GM12892 (cell line): ENCODE results near the gene ROBO4.

Source experiments
- DNase-seq: peaks from one replicate; pipeline ENCODE4 v3.0.0; 2011; ENCODE audit not compliant: insufficient read length
- FAIRE-seq: peaks from 2 replicates; lab custom pipeline; 2011; peaks lifted over from hg19 to GRCh38; lab: Jason Lieb, UNC
- POLR2A ChIP-seq: IDR thresholded peaks from 2 replicates; pipeline ENCODE4 v1.6.1; 2011; ENCODE audit warnings: low read depth, low read length, control low read depth
- POLR2AphosphoS5 ChIP-seq: IDR thresholded peaks from 2 replicates; pipeline ENCODE4 v1.6.1; 2011; ENCODE audit warnings: low read depth, low read length, control low read depth
- TAF1 ChIP-seq: IDR thresholded peaks from 2 replicates; pipeline ENCODE4 v1.6.1; 2011; ENCODE audit warnings: low read depth, mild to moderate bottlenecking, control low read depth, low read length, borderline replicate concordance

The ROBO4 gene

DNA sequence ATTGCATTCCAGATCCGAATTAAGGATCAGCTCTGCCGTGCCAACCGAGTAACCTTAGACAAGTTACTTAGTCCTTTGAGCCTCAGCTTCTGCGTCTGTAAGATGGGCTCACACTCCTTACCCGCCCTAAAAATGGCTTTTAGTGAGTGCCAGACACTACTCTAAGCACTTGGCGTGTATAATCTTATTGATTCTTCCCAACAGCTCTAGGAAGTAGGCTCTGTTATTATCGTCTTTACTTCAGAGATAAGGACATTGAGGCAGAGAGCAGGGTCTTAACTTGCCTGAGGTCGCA, 54.1 kb downstream of the ROBO4 start:
- DNase-seq = no peak
- TF ChIP-seq TAF1 (no peak), POLR2A (no peak), POLR2AphosphoS5 (no peak)
- FAIRE-seq = peak; percentile 73

DNA sequence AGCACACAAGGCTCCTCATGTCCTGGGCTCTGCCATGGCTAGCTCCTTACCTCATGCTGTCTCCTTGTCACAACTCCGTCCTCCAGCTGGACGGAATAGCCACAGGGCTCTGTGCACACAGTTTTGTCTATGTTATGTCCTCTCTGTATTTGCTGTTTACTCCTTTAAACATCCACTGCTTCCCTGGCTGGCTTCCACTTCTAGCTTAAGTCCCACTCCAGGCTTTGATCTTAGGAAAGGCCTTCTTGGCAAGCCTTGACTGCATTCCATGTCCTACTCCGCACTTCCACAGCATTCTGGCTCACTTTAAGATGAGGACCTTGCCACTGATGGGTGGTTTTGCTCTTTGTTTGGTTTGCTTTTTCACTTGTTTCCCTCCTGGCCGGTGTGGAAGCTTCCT, 55.4 kb downstream of the ROBO4 start:
- FAIRE-seq = no peak
- no peak for TF ChIP-seq POLR2AphosphoS5
- TF ChIP-seq POLR2A = no peak
- no peak for TF ChIP-seq TAF1
- no peak for DNase-seq

DNA sequence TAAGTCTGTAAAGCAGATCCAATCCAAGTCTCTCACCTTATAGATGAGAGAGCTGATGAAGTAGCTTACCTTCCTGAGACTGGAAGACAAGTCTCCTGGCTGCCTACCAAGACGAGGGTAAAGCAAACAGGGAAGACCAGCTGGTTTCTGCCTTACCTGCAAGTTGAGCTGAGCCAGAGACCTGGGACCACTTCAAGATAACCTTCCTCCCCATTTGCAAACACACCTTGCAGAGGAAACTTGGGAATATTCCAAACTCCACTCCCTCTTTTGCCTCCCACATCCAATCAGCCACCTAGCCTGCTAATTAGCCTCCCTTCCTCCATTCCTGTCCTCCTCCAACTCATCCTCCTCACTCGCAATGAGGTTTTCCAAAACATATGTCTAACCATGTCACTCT, 55.8 kb downstream of the ROBO4 start:
- DNase-seq (no peak), FAIRE-seq (no peak)
- TF ChIP-seq POLR2A (no peak), TAF1 (no peak), POLR2AphosphoS5 (no peak)

DNA sequence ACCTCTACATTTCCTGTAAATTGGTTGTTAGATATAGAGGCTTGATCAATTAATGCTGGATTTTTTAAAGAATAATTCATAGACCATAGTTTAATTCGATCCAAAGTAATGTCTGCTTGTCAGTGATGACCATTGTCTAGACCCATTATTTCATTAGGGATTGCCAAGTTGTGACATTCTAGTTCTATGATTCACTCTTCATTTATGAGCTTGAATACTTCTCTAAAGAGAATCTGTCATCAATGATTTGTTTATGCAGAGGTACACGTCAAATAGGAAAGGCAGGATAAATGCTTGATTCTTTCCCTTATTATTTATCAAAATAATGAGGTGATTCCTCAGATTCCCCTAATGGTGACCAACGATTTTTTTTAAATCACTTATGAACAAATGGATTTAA, 56.5 kb downstream of the ROBO4 start:
- no peak for FAIRE-seq
- TF ChIP-seq POLR2AphosphoS5 = no peak
- TF ChIP-seq TAF1 = no peak
- TF ChIP-seq POLR2A = no peak
- no peak for DNase-seq

DNA sequence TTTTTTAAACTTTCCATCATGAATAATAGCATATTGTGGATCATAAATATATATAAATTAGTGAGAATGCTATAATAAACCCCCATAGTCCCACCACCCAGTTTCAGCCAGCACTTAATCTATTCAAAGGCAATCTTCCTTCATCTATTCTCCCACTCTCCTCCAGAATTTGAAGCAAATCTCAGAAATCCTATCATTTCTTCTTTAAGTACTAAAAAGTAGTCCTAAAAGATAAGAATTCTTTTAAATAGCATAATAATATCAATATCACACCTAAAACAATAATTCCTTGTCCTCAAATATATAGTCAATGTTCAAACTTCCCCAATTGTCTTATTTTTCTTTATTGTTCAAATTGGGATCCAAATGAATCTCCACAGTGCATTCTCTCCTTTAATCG, 57.0 kb downstream of the ROBO4 start:
- no peak for DNase-seq
- TF ChIP-seq POLR2AphosphoS5 (no peak), POLR2A (no peak), TAF1 (no peak)
- FAIRE-seq = no peak

DNA sequence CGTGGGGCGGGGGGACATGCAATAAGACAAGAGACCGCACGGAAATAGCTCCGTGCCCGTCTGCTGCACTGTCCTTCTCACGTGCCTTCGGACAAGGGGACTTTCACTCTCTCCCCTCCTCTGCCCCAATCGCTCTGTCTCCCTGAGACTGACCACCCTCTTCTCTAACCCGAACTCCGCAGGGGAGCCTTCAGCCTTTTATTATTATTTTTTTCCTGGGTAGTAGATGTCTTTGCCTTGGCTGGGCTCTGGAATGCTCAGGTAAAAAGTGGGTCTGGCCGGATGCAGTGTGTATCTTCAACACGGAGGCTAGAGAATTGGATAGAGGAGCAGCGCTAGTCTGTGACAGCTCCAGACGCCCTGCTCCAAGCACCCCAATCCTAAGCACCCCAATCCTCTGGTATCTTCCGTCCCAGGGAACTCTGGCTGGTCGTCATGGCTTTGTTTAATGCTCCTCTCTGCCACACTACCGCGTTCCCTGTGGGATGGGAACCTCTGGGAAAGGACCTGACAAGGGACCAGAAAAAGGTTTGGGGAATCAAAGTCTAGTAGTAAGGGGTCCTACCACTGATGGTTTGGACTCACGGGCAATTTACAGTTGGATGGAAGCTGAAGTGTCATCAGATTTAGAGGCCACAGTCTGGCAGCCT, 57.6 kb downstream of the ROBO4 start:
- DNase-seq = no peak
- TF ChIP-seq POLR2AphosphoS5 = no peak
- TF ChIP-seq TAF1 = no peak
- TF ChIP-seq POLR2A = no peak
- FAIRE-seq = no peak

DNA sequence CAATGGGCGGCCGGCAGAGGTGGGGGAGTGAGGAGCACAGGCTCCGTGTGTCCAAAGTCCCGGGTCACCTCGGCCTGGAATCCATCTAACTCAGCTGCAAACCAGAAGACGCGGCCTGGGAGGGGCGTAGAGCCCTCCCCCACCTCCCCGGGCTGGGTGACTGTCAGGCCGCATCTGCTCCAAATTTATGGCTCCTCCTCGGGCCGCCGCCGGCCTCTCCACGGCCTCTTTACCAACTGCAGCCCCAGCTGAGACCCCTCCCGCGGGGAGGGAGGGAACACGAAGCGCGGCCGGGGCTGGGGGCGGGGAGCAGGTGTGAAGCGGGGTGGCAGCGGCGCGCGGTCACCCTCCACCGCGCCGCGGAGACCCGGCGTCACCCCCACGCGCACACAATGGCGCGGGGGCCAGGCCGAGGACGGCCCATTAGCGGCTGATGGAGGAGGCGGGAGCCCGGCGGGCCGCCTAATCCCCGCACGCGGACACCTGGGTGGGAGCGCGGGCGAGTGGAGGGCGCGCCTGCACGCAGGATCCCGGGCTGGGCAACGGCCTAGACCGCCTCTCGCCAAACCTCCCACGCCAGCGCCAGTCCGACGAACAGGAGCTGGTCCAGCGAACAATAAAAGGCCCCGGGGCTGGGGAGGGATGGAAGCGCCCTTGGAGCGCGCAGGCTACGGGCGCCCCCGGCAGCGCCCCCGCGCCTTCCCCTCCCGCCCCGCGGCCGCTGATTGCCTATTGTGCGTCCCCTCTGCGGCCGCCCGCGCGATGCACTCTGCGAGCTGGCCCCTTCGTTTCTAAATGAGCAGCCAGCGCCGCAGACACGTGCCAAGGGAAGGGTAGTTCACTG, 58.3 kb downstream of the ROBO4 start:
- FAIRE-seq (no peak), DNase-seq (no peak)
- no peak for TF ChIP-seq POLR2A
- TF ChIP-seq POLR2AphosphoS5 = no peak
- no peak for TF ChIP-seq TAF1

DNA sequence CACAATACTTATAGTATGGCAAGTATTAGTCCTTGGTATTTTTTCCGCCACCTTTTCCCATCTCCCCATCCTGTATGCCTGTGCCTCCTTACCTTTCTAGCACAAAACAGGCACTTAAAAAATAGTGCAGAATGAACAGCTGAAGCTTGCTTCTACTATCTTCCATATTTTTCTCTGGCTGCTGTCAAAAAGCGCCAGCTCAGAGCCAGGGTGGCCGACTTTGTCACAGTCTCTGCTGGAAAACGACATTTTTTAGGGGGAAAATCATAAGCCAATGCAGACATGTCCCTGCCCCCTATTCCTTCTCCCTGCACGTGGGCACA, 58.9 kb downstream of the ROBO4 start:
- DNase-seq = no peak
- TF ChIP-seq POLR2AphosphoS5 (no peak), TAF1 (no peak), POLR2A (no peak)
- no peak for FAIRE-seq

DNA sequence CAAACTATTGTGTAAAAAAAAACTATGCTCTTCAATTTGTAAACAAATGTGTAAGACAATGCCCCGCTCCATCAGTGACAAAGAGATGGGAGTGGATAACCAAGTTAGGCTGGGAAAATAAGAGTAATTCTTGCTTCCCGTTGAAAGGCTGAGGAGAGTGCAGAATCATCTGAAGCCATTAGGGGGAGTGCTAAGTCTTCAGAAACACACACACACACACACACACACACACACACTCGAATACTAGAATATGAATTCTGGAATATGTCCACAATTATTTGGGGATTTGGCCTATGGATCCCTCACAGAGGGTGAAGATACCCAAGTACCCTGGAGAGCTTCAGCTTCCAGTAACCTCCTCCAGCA, 60.2 kb downstream of the ROBO4 start:
- no peak for DNase-seq
- no peak for TF ChIP-seq POLR2A
- TF ChIP-seq POLR2AphosphoS5 = no peak
- no peak for TF ChIP-seq TAF1
- FAIRE-seq = peak; percentile 24

DNA sequence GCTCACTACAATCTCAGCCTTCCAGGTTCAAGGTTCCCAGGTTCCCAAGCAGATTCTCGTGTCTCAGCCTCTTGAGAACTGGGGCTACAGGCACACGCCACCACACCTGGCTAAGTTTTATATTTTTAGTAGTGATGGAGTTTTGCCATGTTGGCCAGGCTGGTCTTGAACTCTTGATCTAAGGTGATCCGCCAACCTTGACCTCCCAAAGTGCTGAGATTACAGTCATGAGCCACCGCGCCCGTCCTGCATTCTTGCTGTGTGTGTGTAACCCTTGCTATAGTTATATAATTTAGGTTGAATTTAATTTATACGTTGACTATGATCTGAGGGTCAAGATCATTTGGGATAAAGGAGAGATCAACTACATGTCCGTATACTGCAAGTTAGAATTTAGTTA, 61.7 kb downstream of the ROBO4 start:
- FAIRE-seq (no peak), DNase-seq (no peak)
- TF ChIP-seq TAF1 (no peak), POLR2AphosphoS5 (no peak), POLR2A (no peak)

DNA sequence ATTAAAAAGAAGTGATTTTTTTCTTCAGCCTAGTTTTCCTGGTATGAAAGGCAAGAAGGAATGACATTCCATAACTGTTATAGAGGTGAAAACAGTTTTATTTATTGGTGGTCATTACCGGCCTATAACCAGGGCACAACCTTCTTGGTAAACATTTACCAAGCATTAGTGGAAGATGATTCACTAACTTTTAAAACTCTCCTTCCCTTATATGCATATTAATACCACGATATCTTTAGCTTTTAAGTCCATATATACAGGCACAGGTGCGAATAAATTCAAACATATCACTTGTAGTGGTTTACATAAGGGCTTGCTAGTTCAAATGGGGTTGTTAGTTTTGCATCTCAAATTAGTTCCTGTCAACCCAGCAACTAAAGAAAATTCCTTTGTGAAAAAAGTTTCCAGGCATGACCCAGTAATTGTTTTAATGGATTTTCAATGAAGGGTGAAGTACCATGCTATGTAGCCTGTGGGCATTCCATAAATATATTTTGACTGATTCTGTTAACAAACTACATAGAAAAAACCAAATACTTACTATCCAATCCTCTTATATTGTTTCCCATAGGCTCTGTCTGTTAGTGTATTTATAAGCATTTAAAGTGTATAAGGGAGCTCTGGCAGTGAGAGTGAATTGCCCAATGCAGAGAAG, 63.0 kb downstream of the ROBO4 start:
- DNase-seq (no peak), FAIRE-seq (no peak)
- TF ChIP-seq TAF1 = no peak
- TF ChIP-seq POLR2A = no peak
- TF ChIP-seq POLR2AphosphoS5 = no peak
